GM19395 (cell line): ENCODE results near the gene CYP20A1.
"Not testable (repeated sequence)": the region's sequence is repeated elsewhere in the genome, so short reads cannot be mapped to it uniquely, and the experiment has no call there.

Source experiments
- ATAC-seq: cut with Tn5 transposase; IDR thresholded peaks from one replicate; pipeline ENCODE4 v1.9.1; 2021; ENCODE audit warnings: mild to moderate bottlenecking, moderate library complexity; ENCODE audit not compliant: unreplicated experiment

CYP20A1 gene

GRCh38 chr2:203280428-203281064, 41.7 kb downstream of the CYP20A1 start:
- no peak for ATAC-seq

- no peak for ATAC-seq
These were observed 43.3 kb downstream of the CYP20A1 start for GRCh38 chr2:203282101-203282500.

- no peak for ATAC-seq
These were observed 47.7 kb downstream of the CYP20A1 start for GRCh38 chr2:203286532-203286931.

GRCh38 chr2:203301667-203302066, 62.8 kb downstream of the CYP20A1 start:
- no peak for ATAC-seq

- ATAC-seq: not testable (repeated sequence)
These were observed 63.8 kb downstream of the CYP20A1 start for GRCh38 chr2:203302586-203302985.

- ATAC-seq: no peak
These were observed 72.0 kb downstream of the CYP20A1 start for GRCh38 chr2:203310688-203311436.

- no peak for ATAC-seq
These were observed 87.5 kb downstream of the CYP20A1 start for GRCh38 chr2:203326356-203326755.

- no peak for ATAC-seq
These were observed 88.7 kb downstream of the CYP20A1 start for GRCh38 chr2:203327582-203327900.

- ATAC-seq: peak; percentile 63
These were observed 89.3 kb downstream of the CYP20A1 start, which contains the start of gene ABI2 for GRCh38 chr2:203327901-203328759. Gene ABI2, plus strand, starts transcription at chr2:203328394. Its CDS starts 121 bp downstream, at chr2:203328515.

GRCh38 chr2:203328760-203329540, 90.1 kb downstream of the CYP20A1 start:
- peak; percentile 56 for ATAC-seq

GRCh38 chr2:203330434-203330833, 91.6 kb downstream of the CYP20A1 start:
- no peak for ATAC-seq

- no peak for ATAC-seq
These were observed 99.5 kb downstream of the CYP20A1 start for GRCh38 chr2:203338322-203338721.

- ATAC-seq: no peak
These were observed 102.1 kb downstream of the CYP20A1 start for GRCh38 chr2:203340791-203341487.

- no peak for ATAC-seq
These were observed 103.0 kb downstream of the CYP20A1 start for GRCh38 chr2:203341741-203342310.

- not testable (repeated sequence) for ATAC-seq
These were observed 103.6 kb downstream of the CYP20A1 start for GRCh38 chr2:203342374-203342773.

- ATAC-seq: no peak
These were observed 105.8 kb downstream of the CYP20A1 start for GRCh38 chr2:203344667-203345066.

GRCh38 chr2:203346612-203347011, 107.8 kb downstream of the CYP20A1 start:
- ATAC-seq: no peak

GRCh38 chr2:203347375-203347774, 108.6 kb downstream of the CYP20A1 start:
- no peak for ATAC-seq

GRCh38 chr2:203352604-203353255, 113.9 kb downstream of the CYP20A1 start:
- no peak for ATAC-seq
